Tibial nerve (tissue), 4 donors: ENCODE measurements around the gene ZNF653. TPM values are rescaled to one million over a fixed set of nuclear protein-coding genes. Genes with fewer than 3 reads are reported as not detected.

ENCODE experiments used
- DNase-seq, 2 donors: peaks; one replicate each; pipeline ENCODE4 v3.0.0-alpha.2; 2019; ENCODE audit warnings: low spot score in 2 of 2
- H3K27ac ChIP-seq, 4 donors: fragments of 200-600 bp; sonication (generic) in 3 of 4; one replicate each; pipeline ENCODE4 v1.5.1; 2017 to 2019; ENCODE audit warnings: mild to moderate bottlenecking in 1 of 4
- H3K27me3 ChIP-seq, 2 donors: fragments of 200-600 bp; sonication (generic) in 1 of 2; one replicate each; pipeline versions ENCODE4 v1.5.1 to v1.6.0; 2017 to 2019
- H3K36me3 ChIP-seq, 3 donors: fragments of 200-600 bp; sonication (generic); one replicate each; pipeline ENCODE4 v1.5.1; 2018 to 2019
- H3K4me1 ChIP-seq, 4 donors: fragments of 200-600 bp; sonication (generic) in 3 of 4; one replicate each; pipeline ENCODE4 v1.5.1; 2017 to 2019
- H3K4me3 ChIP-seq, 4 donors: fragments of 200-600 bp; sonication (generic) in 3 of 4; one replicate each; pipeline ENCODE4 v1.5.1; 2017 to 2019; ENCODE audit warnings: mild to moderate bottlenecking in 1 of 4, moderate library complexity in 1 of 4
- H3K9me3 ChIP-seq, 4 donors: fragments of 200-600 bp; sonication (generic) in 3 of 4; one replicate each; pipeline ENCODE4 v1.5.1; 2017 to 2019
- EP300 ChIP-seq, 2 donors: sonication (generic); formaldehyde crosslinking; IDR thresholded peaks; one replicate each; pipeline ENCODE4 v1.6.1; 2017; ENCODE audit warnings: antibody characterized with exemption in 2 of 2, mild to moderate bottlenecking in 1 of 2
- POLR2A ChIP-seq, 2 donors: fragments of 450-650 bp; IDR thresholded peaks; one replicate each; pipeline ENCODE4 v1.6.1; 2017; ENCODE audit warnings: antibody characterized with exemption in 2 of 2, mild to moderate bottlenecking in 2 of 2, moderate library complexity in 2 of 2
- WGBS, 2 donors: methylation state at CpG; one replicate each; pipeline ENCODE4 v1.1.5; 2018; 5-methylcytosine and 5-hydroxymethylcytosine counted together
- total RNA-seq, 4 donors: library from RNA; depleted of rRNA; stranded (reverse); fragments of >200 nt; gene quantifications; one replicate each; pipeline ENCODE4 v1.1.0, GENCODE V29; 2016
- TF ChIP-seq, protein P1 (sequence below), 5 experiments: fragments of 200-600 bp in 3 of 5; fragments of 450-650 bp in 2 of 5; sonication (generic) in 3 of 5; IDR thresholded peaks; one replicate each; pipeline ENCODE4 v1.5.1; 2016 to 2019; ENCODE audit warnings: antibody characterized with exemption in 5 of 5, mild to moderate bottlenecking in 3 of 5, moderate library complexity in 2 of 5

The ZNF653 gene
- total RNA-seq, 4 donors from 2014 or later: 7.2 to 22.9 (median 11.7) TPM

GRCh38 chr19:11450570-11451326 lies 54.9 kb downstream of the ZNF653 start:
- Histone ChIP-seq H3K4me3 (no peak overlapping the region), H3K9me3 (no peaks in the 10 kb centered on the region), H3K36me3 (peaks cover 0 to 54% (median 10%) of the 10 kb centered on the region in 3 donors), H3K27me3 (peaks cover 0 to 17% of the 10 kb centered on the region in 2 donors), H3K4me1 (peaks cover 0 to 16% (median 2%) of the 10 kb centered on the region in 4 donors), H3K27ac (no peak overlapping the region)
- DNase-seq: no peak
- 78 to 80% methylated on average over 20 to 21 of the region's 21 CpGs for WGBS, 2 donors
- no peak for TF ChIP-seq POLR2A (IDR thresholded peaks at IDR 0.05)
- TF ChIP-seq, protein P1, sequence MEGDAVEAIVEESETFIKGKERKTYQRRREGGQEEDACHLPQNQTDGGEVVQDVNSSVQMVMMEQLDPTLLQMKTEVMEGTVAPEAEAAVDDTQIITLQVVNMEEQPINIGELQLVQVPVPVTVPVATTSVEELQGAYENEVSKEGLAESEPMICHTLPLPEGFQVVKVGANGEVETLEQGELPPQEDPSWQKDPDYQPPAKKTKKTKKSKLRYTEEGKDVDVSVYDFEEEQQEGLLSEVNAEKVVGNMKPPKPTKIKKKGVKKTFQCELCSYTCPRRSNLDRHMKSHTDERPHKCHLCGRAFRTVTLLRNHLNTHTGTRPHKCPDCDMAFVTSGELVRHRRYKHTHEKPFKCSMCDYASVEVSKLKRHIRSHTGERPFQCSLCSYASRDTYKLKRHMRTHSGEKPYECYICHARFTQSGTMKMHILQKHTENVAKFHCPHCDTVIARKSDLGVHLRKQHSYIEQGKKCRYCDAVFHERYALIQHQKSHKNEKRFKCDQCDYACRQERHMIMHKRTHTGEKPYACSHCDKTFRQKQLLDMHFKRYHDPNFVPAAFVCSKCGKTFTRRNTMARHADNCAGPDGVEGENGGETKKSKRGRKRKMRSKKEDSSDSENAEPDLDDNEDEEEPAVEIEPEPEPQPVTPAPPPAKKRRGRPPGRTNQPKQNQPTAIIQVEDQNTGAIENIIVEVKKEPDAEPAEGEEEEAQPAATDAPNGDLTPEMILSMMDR (IDR thresholded peaks at IDR 0.05): no peak
- no peak for TF ChIP-seq EP300 (IDR thresholded peaks at IDR 0.05)

GRCh38 chr19:11448923-11449554 lies 56.6 kb downstream of the ZNF653 start:
- H3K36me3 ChIP-seq: peaks cover 0 to 71% (median 13%) of the 10 kb centered on the region in 3 donors
- H3K4me1 ChIP-seq: peaks cover 0 to 16% (median 2%) of the 10 kb centered on the region in 4 donors
- peaks cover 0 to 17% of the 10 kb centered on the region in 2 donors for H3K27me3 ChIP-seq
- no peaks in the 10 kb centered on the region for H3K9me3 ChIP-seq
- TF ChIP-seq POLR2A (IDR thresholded peaks at IDR 0.05) (no peak), EP300 (IDR thresholded peaks at IDR 0.05) (no peak)
- TF ChIP-seq, protein P1 (IDR thresholded peaks at IDR 0.05): no peak
- 93% methylated on average over 27 of the region's 31 CpGs for WGBS, 2 donors
- H3K27ac ChIP-seq: no peak overlapping the region
- no peak overlapping the region for H3K4me3 ChIP-seq
- DNase-seq: no peak

DNA sequence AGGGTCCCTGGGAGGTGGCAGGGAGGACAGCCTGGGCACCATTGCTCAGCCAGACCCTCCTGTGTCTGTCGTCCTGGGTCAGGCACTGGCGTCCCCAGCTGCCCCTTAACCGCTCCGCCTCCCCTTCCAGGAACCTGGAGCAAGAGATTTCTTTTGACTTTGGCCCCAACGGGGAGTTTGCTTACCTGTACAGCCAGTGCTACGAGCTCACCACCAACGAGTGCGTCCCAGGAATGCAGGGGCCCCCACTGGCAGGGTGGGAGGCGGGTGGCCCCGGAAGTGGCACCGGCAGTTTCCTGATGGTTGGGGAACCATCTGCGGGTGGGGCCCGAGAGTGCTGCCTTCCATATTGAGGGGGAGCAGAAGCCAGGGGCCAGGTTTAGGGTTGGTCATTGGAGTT lies 57.2 kb downstream of the ZNF653 start:
- peaks cover 0 to 77% (median 13%) of the 10 kb centered on the region in 3 donors for H3K36me3 ChIP-seq
- no peaks in the 10 kb centered on the region for H3K9me3 ChIP-seq
- peaks cover 0 to 16% (median 2%) of the 10 kb centered on the region in 4 donors for H3K4me1 ChIP-seq
- H3K4me3 ChIP-seq: no peak overlapping the region
- H3K27ac ChIP-seq: no peak overlapping the region
- H3K27me3 ChIP-seq: peaks cover 0 to 14% of the 10 kb centered on the region in 2 donors
- WGBS, 2 donors: 86 to 94% methylated on average over 5 to 9 of the region's 13 CpGs
- TF ChIP-seq EP300 (IDR thresholded peaks at IDR 0.05) (no peak), POLR2A (IDR thresholded peaks at IDR 0.05) (no peak)
- TF ChIP-seq, protein P1 (IDR thresholded peaks at IDR 0.05): no peak
- DNase-seq: no peak

DNA sequence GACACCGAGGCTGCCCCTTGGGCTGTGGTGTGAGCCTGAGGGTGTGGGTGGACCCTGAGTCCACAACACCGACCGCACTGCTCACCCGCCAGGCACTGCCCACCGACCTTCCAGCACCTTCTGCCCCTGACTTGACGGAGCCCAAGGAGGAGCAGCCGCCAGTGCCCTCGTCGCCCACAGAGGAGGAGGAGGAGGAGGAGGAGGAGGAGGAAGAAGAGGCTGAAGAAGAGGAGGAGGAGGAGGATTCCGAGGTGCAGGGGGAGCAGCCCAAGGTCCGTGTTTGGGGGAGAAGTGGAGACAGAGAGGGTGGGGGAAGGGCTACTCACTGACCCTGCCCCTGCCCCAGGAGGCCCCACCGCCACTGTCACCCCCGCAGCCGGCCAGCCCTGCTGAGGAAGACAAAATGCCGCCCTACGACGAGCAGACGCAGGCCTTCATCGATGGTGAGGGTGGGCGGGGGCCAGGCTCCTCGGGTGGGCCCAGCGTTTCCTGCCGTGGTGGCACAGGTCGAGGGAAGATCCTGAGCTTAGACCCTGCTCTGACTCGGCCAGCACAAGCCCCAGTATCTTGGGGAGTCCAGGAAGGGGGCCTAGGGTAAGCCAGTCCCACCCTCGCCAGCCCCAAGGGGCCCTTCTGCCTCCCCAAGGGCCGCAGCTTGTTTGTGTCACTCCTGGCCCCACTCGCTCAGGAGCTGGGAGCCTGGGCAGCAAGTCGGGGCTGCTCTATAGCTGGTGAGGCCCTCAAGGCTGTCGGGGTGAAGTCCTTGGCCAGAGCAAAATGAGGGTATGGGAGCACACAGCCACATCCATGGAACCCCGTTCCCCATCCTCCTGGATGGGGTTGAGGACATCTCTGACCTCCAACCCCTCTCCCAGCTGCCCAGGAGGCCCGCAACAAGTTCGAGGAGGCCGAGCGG lies 58.0 kb downstream of the ZNF653 start:
- TF ChIP-seq, protein P1 (IDR thresholded peaks at IDR 0.05): no peak
- TF ChIP-seq POLR2A (IDR thresholded peaks at IDR 0.05) (no peak), EP300 (IDR thresholded peaks at IDR 0.05) (no peak)
- H3K4me3 ChIP-seq: no peak overlapping the region
- H3K4me1 ChIP-seq: peaks cover 0 to 12% (median 2%) of the 10 kb centered on the region in 4 donors
- H3K9me3 ChIP-seq: no peaks in the 10 kb centered on the region
- peaks cover 0 to 7% of the 10 kb centered on the region in 2 donors for H3K27me3 ChIP-seq
- peaks cover 0 to 85% (median 13%) of the 10 kb centered on the region in 3 donors for H3K36me3 ChIP-seq
- H3K27ac ChIP-seq: no peak overlapping the region
- DNase-seq: no peak
- WGBS, 2 donors: 78 to 81% methylated on average over 29 to 33 of the region's 35 CpGs
